Measurements from ENCODE around the gene ACTN1.
"Not testable (repeated sequence)": the region's sequence is repeated elsewhere in the genome, so short reads cannot be mapped to it uniquely, and the experiment has no call there.

GRCh38 chr14:68852493-68852892 is 126.6 kb downstream of the ACTN1 start:
- TF ChIP-seq EP300 (IDR thresholded peaks at IDR 0.05; ENCODE audit: borderline replicate concordance in 1 of 2, low read depth in 1 of 2, low read length in 1 of 2): not testable (repeated sequence)
- TF ChIP-seq, protein P1, sequence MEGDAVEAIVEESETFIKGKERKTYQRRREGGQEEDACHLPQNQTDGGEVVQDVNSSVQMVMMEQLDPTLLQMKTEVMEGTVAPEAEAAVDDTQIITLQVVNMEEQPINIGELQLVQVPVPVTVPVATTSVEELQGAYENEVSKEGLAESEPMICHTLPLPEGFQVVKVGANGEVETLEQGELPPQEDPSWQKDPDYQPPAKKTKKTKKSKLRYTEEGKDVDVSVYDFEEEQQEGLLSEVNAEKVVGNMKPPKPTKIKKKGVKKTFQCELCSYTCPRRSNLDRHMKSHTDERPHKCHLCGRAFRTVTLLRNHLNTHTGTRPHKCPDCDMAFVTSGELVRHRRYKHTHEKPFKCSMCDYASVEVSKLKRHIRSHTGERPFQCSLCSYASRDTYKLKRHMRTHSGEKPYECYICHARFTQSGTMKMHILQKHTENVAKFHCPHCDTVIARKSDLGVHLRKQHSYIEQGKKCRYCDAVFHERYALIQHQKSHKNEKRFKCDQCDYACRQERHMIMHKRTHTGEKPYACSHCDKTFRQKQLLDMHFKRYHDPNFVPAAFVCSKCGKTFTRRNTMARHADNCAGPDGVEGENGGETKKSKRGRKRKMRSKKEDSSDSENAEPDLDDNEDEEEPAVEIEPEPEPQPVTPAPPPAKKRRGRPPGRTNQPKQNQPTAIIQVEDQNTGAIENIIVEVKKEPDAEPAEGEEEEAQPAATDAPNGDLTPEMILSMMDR (IDR thresholded peaks at IDR 0.05): not testable (repeated sequence)
